GM12878 (cell line): ENCODE measurements around the gene NIBAN1. TPM values are rescaled to one million over a fixed set of nuclear protein-coding genes. Genes with fewer than 3 reads are reported as not detected.

ENCODE experiments used
- ATF2 ChIP-seq: IDR thresholded peaks from 2 replicates; pipeline ENCODE4 v1.6.1; 2012; ENCODE audit warnings: low read length, inconsistent platforms
- BHLHE40 ChIP-seq, 2 experiments: fragments of 450-650 bp in 1 of 2; IDR thresholded peaks; 2 replicates each; pipeline ENCODE4 v1.6.1; 2011 to 2017; ENCODE audit warnings: low read depth in 2 of 2, borderline replicate concordance in 1 of 2, improper control_type of control experiment in 1 of 2, low read length in 1 of 2, mild to moderate bottlenecking in 1 of 2
- CHD1 ChIP-seq: IDR thresholded peaks from 2 replicates; pipeline ENCODE4 v1.6.1; 2012; ENCODE audit warnings: low read depth, low read length, improper control_type of control experiment
- DPF2 ChIP-seq: fragments of 450-650 bp; IDR thresholded peaks from 2 replicates; pipeline ENCODE4 v1.6.1; 2017; ENCODE audit warnings: mild to moderate bottlenecking
- FOXM1 ChIP-seq: IDR thresholded peaks from 2 replicates; pipeline ENCODE4 v1.6.1; 2012; ENCODE audit warnings: low read depth, mild to moderate bottlenecking, inconsistent platforms, low read length, moderate library complexity
- HDAC6 ChIP-seq: fragments of 200-600 bp; sonication (generic); IDR thresholded peaks from one replicate; pipeline ENCODE4 v1.8.0; 2017; ENCODE audit warnings: antibody characterized with exemption; ENCODE audit not compliant: unreplicated experiment
- IRF3 ChIP-seq: fragments of 450-650 bp; IDR thresholded peaks from 2 replicates; pipeline ENCODE4 v1.6.1; 2014; ENCODE audit warnings: mild to moderate bottlenecking
- JUND ChIP-seq: IDR thresholded peaks from 2 replicates; pipeline ENCODE4 v1.6.1; 2012; ENCODE audit warnings: low read depth, mild to moderate bottlenecking, low read length, improper control_type of control experiment, moderate library complexity
- KDM1A ChIP-seq: fragments of 200-600 bp; sonication (generic); IDR thresholded peaks from 2 replicates; pipeline ENCODE4 v1.6.1; 2016; ENCODE audit warnings: borderline replicate concordance
- KLF5 ChIP-seq: fragments of 450-650 bp; IDR thresholded peaks from 2 replicates; pipeline ENCODE4 v1.6.1; 2014; ENCODE audit warnings: mild to moderate bottlenecking; ENCODE audit not compliant: partially characterized antibody
- MYB ChIP-seq: fragments of 150-350 bp; IDR thresholded peaks from 2 replicates; pipeline ENCODE4 v1.6.1; 2014; ENCODE audit warnings: mild to moderate bottlenecking, low read depth, low read length, borderline replicate concordance
- PBX3 ChIP-seq: IDR thresholded peaks from 2 replicates; pipeline ENCODE4 v1.6.1; 2011; ENCODE audit warnings: mild to moderate bottlenecking, low read depth, low read length, moderate library complexity; ENCODE audit not compliant: insufficient replicate concordance
- RAD51 ChIP-seq: fragments of 450-650 bp; IDR thresholded peaks from 2 replicates; pipeline ENCODE4 v1.6.1; 2016; ENCODE audit warnings: moderate library complexity, mild to moderate bottlenecking, inconsistent platforms
- RBBP5 ChIP-seq: fragments of 200-600 bp; sonication (generic); conservative IDR thresholded peaks from 2 replicates; pipeline ENCODE4 v1.6.1; 2016
- SIN3A ChIP-seq: IDR thresholded peaks from 2 replicates; pipeline ENCODE4 v1.6.1; 2012; ENCODE audit warnings: low read depth, low read length, improper control_type of control experiment
- SMARCA5 ChIP-seq: fragments of 450-650 bp; IDR thresholded peaks from 2 replicates; pipeline ENCODE4 v1.6.1; 2017; ENCODE audit warnings: mild to moderate bottlenecking
- SREBF1 ChIP-seq: IDR thresholded peaks from 2 replicates; pipeline ENCODE4 v1.6.1; 2012; ENCODE audit warnings: mild to moderate bottlenecking, low read length
- TAF1 ChIP-seq: IDR thresholded peaks from 2 replicates; pipeline ENCODE4 v1.6.1; 2011; ENCODE audit warnings: mild to moderate bottlenecking, low read depth, low read length, borderline replicate concordance
- USF1 ChIP-seq: IDR thresholded peaks from 2 replicates; pipeline ENCODE4 v1.6.1; 2011; ENCODE audit warnings: borderline replicate concordance, low read depth, mild to moderate bottlenecking, moderate library complexity, mixed read lengths, low read length; ENCODE audit not compliant: insufficient read depth; ENCODE audit errors: extremely low read length
- ZNF217 ChIP-seq: fragments of 450-650 bp; IDR thresholded peaks from 2 replicates; pipeline ENCODE4 v1.6.1; 2017; ENCODE audit warnings: antibody characterized with exemption, mild to moderate bottlenecking
- ZNF24 ChIP-seq: fragments of 450-650 bp; IDR thresholded peaks from 2 replicates; pipeline ENCODE4 v1.6.1; 2017; ENCODE audit warnings: antibody characterized with exemption, mild to moderate bottlenecking
- ZNF592 ChIP-seq: fragments of 450-650 bp; IDR thresholded peaks from 2 replicates; pipeline ENCODE4 v1.6.1; 2017; ENCODE audit warnings: mild to moderate bottlenecking, moderate library complexity
- polyA plus RNA-seq, 11 experiments: library from polyadenylated mRNA; depleted of rRNA in 4 of 11; unstranded in 6 of 11; stranded (reverse) in 5 of 11; fragments of >200 nt; fragmentation: Nextera tagmentation in 4 of 11; fragmentation: Illumina TruSeq in 1 of 11; extraction: Ambion mirVana in 4 of 11; extraction: Trizol in 1 of 11; gene quantifications; 1 replicate in 1 of 11; 2 replicates in 10 of 11; pipeline versions ENCODE4 v1.2.1 to v1.2.3, GENCODE V29; 2011 to 2016; ENCODE audit warnings: inconsistent platforms in 2 of 11, missing spikeins in 2 of 11, low read depth in 1 of 11
- total RNA-seq, 4 experiments: library from RNA; depleted of rRNA in 3 of 4; stranded (reverse); fragments of >200 nt in 3 of 4; fragmentation: Illumina TruSeq in 1 of 4; extraction: Trizol in 1 of 4; gene quantifications; 2 replicates each; pipeline versions ENCODE4 v1.2.1 to v1.2.3, GENCODE V29; 2013 to 2021

The NIBAN1 gene
- total and polyA plus RNA-seq, 10 of the 15 experiments (the other 5 are each of a cell fraction or from before 2014, with no cell fraction given) = 11.2 to 67.8 (median 44.3) TPM

GRCh38 chr1:184974056-184974836 lies at the start of gene NIBAN1 (continued):
- TF ChIP-seq SIN3A (0 out of 2 replicates have a peak, but pooled peaks have one; percentile 15), RAD51 (no peak), SREBF1 (no peak), JUND (no peak), HDAC6 (no peak), ZNF24 (peak; percentile 59; the same call in 1 of the 2 replicates), PBX3 (no peak), IRF3 (no peak), ZNF217 (peak; percentile 68; the same call in 1 of the 2 replicates), TAF1 (no peak; the same call in 1 of the 2 replicates), BHLHE40 (IDR thresholded peaks at IDR 0.05; ENCODE audit: borderline replicate concordance in 1 of 2, low read depth in 2 of 2, low read length in 1 of 2) (peak; percentile 62 to 93; a peak in 3 of 4 replicates), MYB (no peak), KDM1A (no peak), KLF5 (no peak), FOXM1 (no peak; the same call in 1 of the 2 replicates), CHD1 (no peak), RBBP5 (no peak), SMARCA5 (peak; percentile 66; the same call in 1 of the 2 replicates), ZNF592 (0 out of 2 replicates have a peak, but pooled peaks have one; percentile 9), ATF2 (no peak), USF1 (no peak), DPF2 (peak; percentile 98)
